Endodermal cell (in vitro differentiated cells): ENCODE data around the gene EGR2. TPM values are rescaled to one million over a fixed set of nuclear protein-coding genes. Genes with fewer than 3 reads are reported as not detected.

ENCODE experiments used
- DNase-seq: peaks from one replicate; pipeline ENCODE4 v3.0.0-alpha.2; 2017
- H3K27ac ChIP-seq: 2 replicates; pipeline ENCODE4 v1.5.1; 2013; ENCODE audit warnings: mild to moderate bottlenecking, low read depth, low read length, moderate library complexity
- H3K27me3 ChIP-seq: 2 replicates; pipeline ENCODE4 v1.6.1; 2013; ENCODE audit warnings: mild to moderate bottlenecking, low read length, moderate library complexity; ENCODE audit not compliant: insufficient read depth, control insufficient read depth, poor library complexity, severe bottlenecking
- H3K36me3 ChIP-seq: 2 replicates; pipeline ENCODE4 v1.7.0; 2013; ENCODE audit warnings: mild to moderate bottlenecking, low read length, moderate library complexity; ENCODE audit not compliant: control insufficient read depth, insufficient read depth
- H3K4me1 ChIP-seq: one replicate; pipeline ENCODE4 v1.7.0; 2013; ENCODE audit warnings: low read length; ENCODE audit not compliant: control insufficient read depth, insufficient read depth
- H3K4me3 ChIP-seq: 2 replicates; pipeline ENCODE4 v1.5.1; 2013; ENCODE audit warnings: mild to moderate bottlenecking, low read length, moderate library complexity
- H3K9ac ChIP-seq: 2 replicates; pipeline ENCODE4 v1.6.1; 2013; ENCODE audit warnings: mild to moderate bottlenecking, low read length, moderate library complexity; ENCODE audit not compliant: poor library complexity, severe bottlenecking; ENCODE audit errors: extremely low read depth
- H3K9me3 ChIP-seq: 2 replicates; pipeline ENCODE4 v1.6.1; 2013; ENCODE audit warnings: mild to moderate bottlenecking, low read length, moderate library complexity; ENCODE audit not compliant: control insufficient read depth
- H3K27ac Mint-ChIP-seq: 2 replicates; pipeline ENCODE4 v1.8.0; 2020; ENCODE audit warnings: mixed read lengths
- H3K27me3 Mint-ChIP-seq: 2 replicates; pipeline ENCODE4 v1.8.0; 2021; ENCODE audit warnings: mild to moderate bottlenecking, mixed read lengths; ENCODE audit not compliant: insufficient read depth
- H3K36me3 Mint-ChIP-seq: 2 replicates; pipeline ENCODE4 v1.8.0; 2020; ENCODE audit warnings: low read depth, mixed read lengths
- H3K4me1 Mint-ChIP-seq: 2 replicates; pipeline ENCODE4 v1.8.0; 2020; ENCODE audit warnings: mixed read lengths
- H3K4me3 Mint-ChIP-seq: 2 replicates; pipeline ENCODE4 v1.8.0; 2020; ENCODE audit warnings: mild to moderate bottlenecking, moderate library complexity, mixed read lengths
- H3K9me3 Mint-ChIP-seq: 2 replicates; pipeline ENCODE4 v1.8.0; 2020; ENCODE audit warnings: mild to moderate bottlenecking, mixed read lengths
- CTCF ChIP-seq: fragments of 200-600 bp; sonication (generic); conservative IDR thresholded peaks from 2 replicates; pipeline ENCODE4 v1.5.0; 2021; ENCODE audit warnings: antibody characterized with exemption, mild to moderate bottlenecking
- WGBS, 2 experiments: methylation state at CpG; one replicate each; pipeline versions ENCODE4 v1.1.5 to v1.1.7; 2013; ENCODE audit warnings: missing lambda C conversion rate in 2 of 2, mixed read lengths in 1 of 2; ENCODE audit not compliant: insufficient coverage in 1 of 2, insufficient read length in 1 of 2; 5-methylcytosine and 5-hydroxymethylcytosine counted together
- total RNA-seq, 2 donors: library from RNA; stranded (reverse); fragmentation: NEBNext Ultra II Directional in 1 of 2; extraction: Animal tissue kit (Norgen Biotek cat#: 25700) in 1 of 2; gene quantifications; 2 replicates in 1 of 2; 3 replicates in 1 of 2; pipeline ENCODE4 v1.2.1, GENCODE V29; 2021

The EGR2 gene
- total RNA-seq, 2 donors from 2014 or later: 0.24 to 0.35 TPM

- no peaks in the 10 kb centered on the region for H3K27me3 ChIP-seq
- H3K4me1 ChIP-seq: no peaks in the 10 kb centered on the region
- peaks cover 7% of the 10 kb centered on the region for H3K27me3 Mint-ChIP-seq
- no peaks in the 10 kb centered on the region for H3K36me3 Mint-ChIP-seq
- no peak overlapping the region for H3K27ac ChIP-seq
- H3K9me3 ChIP-seq: no peaks in the 10 kb centered on the region
- no peak for DNase-seq
- no peak overlapping the region for H3K4me3 ChIP-seq
- no peaks in the 10 kb centered on the region for H3K9me3 Mint-ChIP-seq
- no peak overlapping the region for H3K4me3 Mint-ChIP-seq
- no peak overlapping the region for H3K27ac Mint-ChIP-seq
- no peak overlapping the region for H3K9ac ChIP-seq
- peaks cover 8% of the 10 kb centered on the region for H3K4me1 Mint-ChIP-seq
- H3K36me3 ChIP-seq: no peaks in the 10 kb centered on the region
- no peak for TF ChIP-seq CTCF
Measured at GRCh38 chr10:62795100-62795499, 21.1 kb downstream of the EGR2 start.

GRCh38 chr10:62794306-62794705 lies 21.9 kb downstream of the EGR2 start:
- H3K36me3 Mint-ChIP-seq: no peaks in the 10 kb centered on the region
- Histone ChIP-seq H3K9ac (no peak overlapping the region), H3K27me3 (no peaks in the 10 kb centered on the region), H3K9me3 (no peaks in the 10 kb centered on the region), H3K36me3 (no peaks in the 10 kb centered on the region), H3K4me3 (no peak overlapping the region), H3K27ac (no peak overlapping the region), H3K4me1 (no peaks in the 10 kb centered on the region)
- DNase-seq: no peak
- no peak overlapping the region for H3K4me3 Mint-ChIP-seq
- no peak overlapping the region for H3K27ac Mint-ChIP-seq
- H3K4me1 Mint-ChIP-seq: peaks cover 9% of the 10 kb centered on the region
- 78% methylated on average over 1 of the region's 1 CpG; no CpG with 5 or more reads in 1 of the 2 experiments for WGBS, 2 experiments
- H3K9me3 Mint-ChIP-seq: no peaks in the 10 kb centered on the region
- H3K27me3 Mint-ChIP-seq: peaks cover 7% of the 10 kb centered on the region
- no peak for TF ChIP-seq CTCF

- Mint-ChIP-seq H3K27ac (no peak overlapping the region), H3K9me3 (peaks cover 6% of the 10 kb centered on the region), H3K27me3 (peaks cover 7% of the 10 kb centered on the region), H3K36me3 (no peaks in the 10 kb centered on the region), H3K4me3 (no peak overlapping the region), H3K4me1 (peaks cover 9% of the 10 kb centered on the region)
- no peaks in the 10 kb centered on the region for H3K36me3 ChIP-seq
- no peak for TF ChIP-seq CTCF
- DNase-seq: no peak
- 89 to 96% methylated on average over 1 to 4 of the region's 5 CpGs for WGBS, 2 experiments
- no peak overlapping the region for H3K27ac ChIP-seq
- H3K9ac ChIP-seq: no peak overlapping the region
- no peaks in the 10 kb centered on the region for H3K4me1 ChIP-seq
- no peak overlapping the region for H3K4me3 ChIP-seq
- H3K9me3 ChIP-seq: no peaks in the 10 kb centered on the region
- H3K27me3 ChIP-seq: no peaks in the 10 kb centered on the region
Measured at GRCh38 chr10:62792261-62792660, 23.9 kb downstream of the EGR2 start.
